ENCODE measurements around the gene TUBA4A.

The TUBA4A gene

GRCh38 chr2:219218217-219218731, 35.4 kb downstream of the TUBA4A start (continued):
- TF ChIP-seq ZBTB11 (tag by site-specific recombination; conservative IDR thresholded peaks at IDR 0.05; ENCODE audit: low read depth): no peak
- no peak for TF ChIP-seq ZNF660 (tag by site-specific recombination; IDR thresholded peaks at IDR 0.05)
- no peak for TF ChIP-seq ZSCAN18 (tag by site-specific recombination; IDR thresholded peaks at IDR 0.05)
- TF ChIP-seq ZNF791 (tag by site-specific recombination; IDR thresholded peaks at IDR 0.05): no peak
- TF ChIP-seq TCF7L2 (IDR thresholded peaks at IDR 0.05; ENCODE audit: borderline replicate concordance, low read depth, low read length): no peak
- TF ChIP-seq ZNF335 (tag by site-specific recombination; conservative IDR thresholded peaks at IDR 0.05): peak; percentile 86
- peak; percentile 91 for TF ChIP-seq REST (tag by site-specific recombination; IDR thresholded peaks at IDR 0.05)
- peak; percentile 43 for TF ChIP-seq GLIS1 (tag by site-specific recombination; IDR thresholded peaks at IDR 0.05)
- TF ChIP-seq ZNF394 (tag by site-specific recombination; IDR thresholded peaks at IDR 0.05; ENCODE audit: borderline replicate concordance): no peak
- TF ChIP-seq ZNF341 (tag by site-specific recombination; IDR thresholded peaks at IDR 0.05; ENCODE audit: low read depth): peak; percentile 54
- TF ChIP-seq PRDM10 (tag by site-specific recombination; IDR thresholded peaks at IDR 0.05): no peak
- TF ChIP-seq ZNF785 (tag by site-specific recombination; IDR thresholded peaks at IDR 0.05): no peak
- no peak for TF ChIP-seq WT1 (tag by site-specific recombination; IDR thresholded peaks at IDR 0.05)
- TF ChIP-seq ZNF654 (tag by site-specific recombination; IDR thresholded peaks at IDR 0.05; ENCODE audit: low read depth): no peak
- no peak for TF ChIP-seq KLF10 (tag by site-specific recombination; IDR thresholded peaks at IDR 0.05)
- TF ChIP-seq KLF17 (tag by site-specific recombination; IDR thresholded peaks at IDR 0.05): no peak
- no peak for TF ChIP-seq ZNF558 (tag by site-specific recombination; IDR thresholded peaks at IDR 0.05)
- TF ChIP-seq GLI2 (tag by site-specific recombination; IDR thresholded peaks at IDR 0.05; ENCODE audit: borderline replicate concordance, low read depth): no peak
- no peak for TF ChIP-seq KLF1 (tag by site-specific recombination; IDR thresholded peaks at IDR 0.05)
- no peak for TF ChIP-seq ZNF19 (tag by site-specific recombination; IDR thresholded peaks at IDR 0.05; ENCODE audit: low read depth)
- TF ChIP-seq MZF1 (tag by site-specific recombination; IDR thresholded peaks at IDR 0.05; ENCODE audit: borderline replicate concordance): no peak
- TF ChIP-seq TRIM28 (IDR thresholded peaks at IDR 0.05; ENCODE audit: borderline replicate concordance, low read length): no peak
- TF ChIP-seq ZNF580 (tag by site-specific recombination; IDR thresholded peaks at IDR 0.05): no peak
- no peak for TF ChIP-seq ZNF664 (tag by site-specific recombination; IDR thresholded peaks at IDR 0.05)
- TF ChIP-seq ZBTB26 (tag by site-specific recombination; optimal IDR thresholded peaks at IDR 0.05): no peak
